HepG2 (cell line): ENCODE results near the gene POLR1G. TPM values are rescaled to one million over a fixed set of nuclear protein-coding genes. Genes with fewer than 3 reads are reported as not detected.
A peak's percentile ranks its signal among the peaks of the same experiment; 100 is the strongest.

Experiments
- HMG20B ChIP-seq: conservative IDR thresholded peaks from 2 replicates; pipeline ENCODE4 v1.6.1; 2016; ENCODE audit warnings: missing genetic modification reagents, missing compliant biosample characterization
- HOXA5 ChIP-seq: sonication (generic); formaldehyde crosslinking; IDR thresholded peaks from 2 replicates; pipeline ENCODE4 v1.4.0; 2020; ENCODE audit warnings: missing genetic modification reagents
- KLF12 ChIP-seq: sonication (generic); formaldehyde crosslinking; IDR thresholded peaks from 2 replicates; pipeline ENCODE4 v1.4.0; 2020; ENCODE audit warnings: missing genetic modification reagents, borderline replicate concordance
- MAFG ChIP-seq: sonication (generic); formaldehyde crosslinking; IDR thresholded peaks from 2 replicates; pipeline ENCODE4 v1.5.1; 2020; ENCODE audit warnings: mild to moderate bottlenecking, missing genetic modification reagents
- SALL1 ChIP-seq: sonication (generic); formaldehyde crosslinking; IDR thresholded peaks from 2 replicates; pipeline ENCODE4 v1.8.0; 2022; ENCODE audit warnings: mild to moderate bottlenecking, missing genetic modification reagents
- TBL1XR1 ChIP-seq: fragments of 150-350 bp; IDR thresholded peaks from 2 replicates; pipeline ENCODE4 v1.6.1; 2014; ENCODE audit warnings: borderline replicate concordance, low read length; ENCODE audit not compliant: partially characterized antibody
- ZNF138 ChIP-seq: sonication (generic); formaldehyde crosslinking; IDR thresholded peaks from 2 replicates; pipeline ENCODE4 v1.5.0; 2020; ENCODE audit warnings: mild to moderate bottlenecking, low read depth, missing genetic modification reagents
- ZNF224 ChIP-seq: sonication (generic); formaldehyde crosslinking; IDR thresholded peaks from 2 replicates; pipeline ENCODE4 v1.5.0; 2020; ENCODE audit warnings: mild to moderate bottlenecking, missing genetic modification reagents
- ZNF225 ChIP-seq: sonication (generic); formaldehyde crosslinking; IDR thresholded peaks from 2 replicates; pipeline ENCODE4 v1.4.0; 2020; ENCODE audit warnings: mild to moderate bottlenecking, missing genetic modification reagents
- ZNF317 ChIP-seq: sonication (generic); formaldehyde crosslinking; IDR thresholded peaks from 2 replicates; pipeline ENCODE4 v1.5.0; 2020; ENCODE audit warnings: mild to moderate bottlenecking, missing genetic modification reagents
- ZNF34 ChIP-seq: sonication (generic); formaldehyde crosslinking; IDR thresholded peaks from 2 replicates; pipeline ENCODE4 v1.4.0; 2020; ENCODE audit warnings: mild to moderate bottlenecking, missing genetic modification reagents, borderline replicate concordance
- ZNF672 ChIP-seq: sonication (generic); formaldehyde crosslinking; IDR thresholded peaks from 2 replicates; pipeline ENCODE4 v1.8.1; 2022; ENCODE audit warnings: missing genetic modification reagents
- ZNF674 ChIP-seq: sonication (generic); formaldehyde crosslinking; IDR thresholded peaks from 2 replicates; pipeline ENCODE4 v1.5.0; 2020; ENCODE audit warnings: low read depth, mild to moderate bottlenecking, missing genetic modification reagents
- polyA plus RNA-seq, 8 experiments: library from polyadenylated mRNA; depleted of rRNA in 3 of 8; stranded (reverse) in 7 of 8; unstranded in 1 of 8; fragments of >200 nt; fragmentation: Illumina TruSeq in 4 of 8; extraction: Trizol in 4 of 8; gene quantifications; 2 replicates each; pipeline versions ENCODE4 v1.2.1 to v1.2.3, GENCODE V29; 2011 to 2016; ENCODE audit warnings: low read depth in 4 of 8, missing spikeins in 1 of 8, mixed read lengths in 1 of 8; ENCODE audit not compliant: insufficient read depth in 1 of 8
- total RNA-seq, 5 experiments: library from RNA; depleted of rRNA; stranded (reverse); fragments of >200 nt; fragmentation: Illumina TruSeq; extraction: Trizol; gene quantifications; 2 replicates each; pipeline ENCODE4 v1.2.3, GENCODE V29; 2016; ENCODE audit warnings: low read depth in 1 of 5
- TF ChIP-seq, protein P1 (sequence below): sonication (generic); formaldehyde crosslinking; IDR thresholded peaks from 2 replicates; pipeline ENCODE4 v1.5.1; 2020; ENCODE audit warnings: mild to moderate bottlenecking, missing genetic modification reagents, moderate library complexity
- TF ChIP-seq, protein P2 (sequence below): sonication (generic); formaldehyde crosslinking; IDR thresholded peaks from 2 replicates; pipeline ENCODE4 v1.4.0; 2020; ENCODE audit warnings: mild to moderate bottlenecking, missing genetic modification reagents, borderline replicate concordance

The POLR1G gene
- total and polyA plus RNA-seq, 2 of the 13 experiments (the other 11 are each of a cell fraction or from before 2014, with no cell fraction given): 3.5 to 20.8 TPM

DNA sequence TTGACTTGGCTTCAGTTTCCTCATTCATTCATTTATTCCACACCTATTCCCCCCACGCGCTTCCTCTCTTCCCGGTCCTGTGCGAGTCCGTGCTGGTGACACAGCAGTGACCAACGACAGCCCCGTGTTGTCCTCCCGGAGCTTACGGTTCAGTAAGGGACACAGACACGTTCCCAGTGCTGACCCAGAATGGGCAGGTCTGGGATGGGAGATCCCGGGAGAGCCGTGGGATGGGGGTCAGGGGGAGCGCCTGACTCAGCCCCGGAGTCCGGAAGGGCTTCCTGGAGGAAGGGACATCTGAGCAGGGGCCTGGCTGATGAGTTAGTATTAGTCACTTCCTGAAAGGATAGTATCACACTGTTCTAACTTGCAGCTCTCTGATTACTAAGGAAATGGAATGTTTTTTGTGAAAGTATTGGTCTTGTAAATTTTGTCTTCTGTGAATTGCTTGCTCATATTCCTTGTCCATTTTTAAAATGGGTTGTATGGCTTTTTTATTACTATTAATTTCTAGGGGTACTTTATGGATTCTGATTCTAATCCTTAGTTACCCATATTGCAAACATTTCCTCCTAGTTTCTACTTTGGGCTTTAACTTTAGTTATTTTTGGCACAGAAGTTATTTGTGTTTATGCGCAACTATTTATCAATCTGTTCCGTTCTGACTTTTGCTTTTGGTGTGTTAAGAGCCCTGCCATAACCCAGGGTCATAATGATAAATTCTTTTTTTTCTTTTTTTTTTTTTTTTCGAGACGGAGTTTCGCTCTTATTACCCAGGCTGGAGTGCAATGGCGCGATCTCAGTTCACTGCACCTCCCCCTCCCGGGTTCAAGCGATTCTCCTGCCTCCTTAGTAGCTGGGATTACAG, 18.0 kb downstream of the POLR1G start (continued):
- TF ChIP-seq, protein P1, sequence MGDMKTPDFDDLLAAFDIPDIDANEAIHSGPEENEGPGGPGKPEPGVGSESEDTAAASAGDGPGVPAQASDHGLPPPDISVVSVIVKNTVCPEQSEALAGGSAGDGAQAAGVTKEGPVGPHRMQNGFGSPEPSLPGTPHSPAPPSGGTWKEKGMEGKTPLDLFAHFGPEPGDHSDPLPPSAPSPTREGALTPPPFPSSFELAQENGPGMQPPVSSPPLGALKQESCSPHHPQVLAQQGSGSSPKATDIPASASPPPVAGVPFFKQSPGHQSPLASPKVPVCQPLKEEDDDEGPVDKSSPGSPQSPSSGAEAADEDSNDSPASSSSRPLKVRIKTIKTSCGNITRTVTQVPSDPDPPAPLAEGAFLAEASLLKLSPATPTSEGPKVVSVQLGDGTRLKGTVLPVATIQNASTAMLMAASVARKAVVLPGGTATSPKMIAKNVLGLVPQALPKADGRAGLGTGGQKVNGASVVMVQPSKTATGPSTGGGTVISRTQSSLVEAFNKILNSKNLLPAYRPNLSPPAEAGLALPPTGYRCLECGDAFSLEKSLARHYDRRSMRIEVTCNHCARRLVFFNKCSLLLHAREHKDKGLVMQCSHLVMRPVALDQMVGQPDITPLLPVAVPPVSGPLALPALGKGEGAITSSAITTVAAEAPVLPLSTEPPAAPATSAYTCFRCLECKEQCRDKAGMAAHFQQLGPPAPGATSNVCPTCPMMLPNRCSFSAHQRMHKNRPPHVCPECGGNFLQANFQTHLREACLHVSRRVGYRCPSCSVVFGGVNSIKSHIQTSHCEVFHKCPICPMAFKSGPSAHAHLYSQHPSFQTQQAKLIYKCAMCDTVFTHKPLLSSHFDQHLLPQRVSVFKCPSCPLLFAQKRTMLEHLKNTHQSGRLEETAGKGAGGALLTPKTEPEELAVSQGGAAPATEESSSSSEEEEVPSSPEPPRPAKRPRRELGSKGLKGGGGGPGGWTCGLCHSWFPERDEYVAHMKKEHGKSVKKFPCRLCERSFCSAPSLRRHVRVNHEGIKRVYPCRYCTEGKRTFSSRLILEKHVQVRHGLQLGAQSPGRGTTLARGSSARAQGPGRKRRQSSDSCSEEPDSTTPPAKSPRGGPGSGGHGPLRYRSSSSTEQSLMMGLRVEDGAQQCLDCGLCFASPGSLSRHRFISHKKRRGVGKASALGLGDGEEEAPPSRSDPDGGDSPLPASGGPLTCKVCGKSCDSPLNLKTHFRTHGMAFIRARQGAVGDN (CRISPR knock-in tag): peak; percentile 71
- TF ChIP-seq ZNF672 (CRISPR knock-in tag): no peak
- no peak for TF ChIP-seq ZNF225 (CRISPR knock-in tag)
- 0 out of 2 replicates have a peak, but pooled peaks have one; percentile 61 for TF ChIP-seq ZNF34 (CRISPR knock-in tag)
- 0 out of 2 replicates have a peak, but pooled peaks have one; percentile 39 for TF ChIP-seq HMG20B (CRISPR knock-in tag)
- no peak for TF ChIP-seq ZNF317
- TF ChIP-seq ZNF224 (CRISPR knock-in tag): no peak
- TF ChIP-seq ZNF138 (CRISPR knock-in tag): no peak
- TF ChIP-seq TBL1XR1: no peak
- TF ChIP-seq HOXA5 (CRISPR knock-in tag): no peak; the same call in 1 of the 2 replicates
- 0 out of 2 replicates have a peak, but pooled peaks have one; percentile 24 for TF ChIP-seq ZNF674 (CRISPR knock-in tag)
- TF ChIP-seq, protein P2, sequence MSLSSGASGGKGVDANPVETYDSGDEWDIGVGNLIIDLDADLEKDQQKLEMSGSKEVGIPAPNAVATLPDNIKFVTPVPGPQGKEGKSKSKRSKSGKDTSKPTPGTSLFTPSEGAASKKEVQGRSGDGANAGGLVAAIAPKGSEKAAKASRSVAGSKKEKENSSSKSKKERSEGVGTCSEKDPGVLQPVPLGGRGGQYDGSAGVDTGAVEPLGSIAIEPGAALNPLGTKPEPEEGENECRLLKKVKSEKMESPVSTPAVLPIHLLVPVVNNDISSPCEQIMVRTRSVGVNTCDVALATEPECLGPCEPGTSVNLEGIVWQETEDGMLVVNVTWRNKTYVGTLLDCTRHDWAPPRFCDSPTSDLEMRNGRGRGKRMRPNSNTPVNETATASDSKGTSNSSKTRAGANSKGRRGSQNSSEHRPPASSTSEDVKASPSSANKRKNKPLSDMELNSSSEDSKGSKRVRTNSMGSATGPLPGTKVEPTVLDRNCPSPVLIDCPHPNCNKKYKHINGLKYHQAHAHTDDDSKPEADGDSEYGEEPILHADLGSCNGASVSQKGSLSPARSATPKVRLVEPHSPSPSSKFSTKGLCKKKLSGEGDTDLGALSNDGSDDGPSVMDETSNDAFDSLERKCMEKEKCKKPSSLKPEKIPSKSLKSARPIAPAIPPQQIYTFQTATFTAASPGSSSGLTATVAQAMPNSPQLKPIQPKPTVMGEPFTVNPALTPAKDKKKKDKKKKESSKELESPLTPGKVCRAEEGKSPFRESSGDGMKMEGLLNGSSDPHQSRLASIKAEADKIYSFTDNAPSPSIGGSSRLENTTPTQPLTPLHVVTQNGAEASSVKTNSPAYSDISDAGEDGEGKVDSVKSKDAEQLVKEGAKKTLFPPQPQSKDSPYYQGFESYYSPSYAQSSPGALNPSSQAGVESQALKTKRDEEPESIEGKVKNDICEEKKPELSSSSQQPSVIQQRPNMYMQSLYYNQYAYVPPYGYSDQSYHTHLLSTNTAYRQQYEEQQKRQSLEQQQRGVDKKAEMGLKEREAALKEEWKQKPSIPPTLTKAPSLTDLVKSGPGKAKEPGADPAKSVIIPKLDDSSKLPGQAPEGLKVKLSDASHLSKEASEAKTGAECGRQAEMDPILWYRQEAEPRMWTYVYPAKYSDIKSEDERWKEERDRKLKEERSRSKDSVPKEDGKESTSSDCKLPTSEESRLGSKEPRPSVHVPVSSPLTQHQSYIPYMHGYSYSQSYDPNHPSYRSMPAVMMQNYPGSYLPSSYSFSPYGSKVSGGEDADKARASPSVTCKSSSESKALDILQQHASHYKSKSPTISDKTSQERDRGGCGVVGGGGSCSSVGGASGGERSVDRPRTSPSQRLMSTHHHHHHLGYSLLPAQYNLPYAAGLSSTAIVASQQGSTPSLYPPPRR: no peak
- no peak for TF ChIP-seq SALL1 (CRISPR knock-in tag)
- TF ChIP-seq KLF12 (CRISPR knock-in tag): no peak
- no peak for TF ChIP-seq MAFG
